H1 (cell line): Measurements from ENCODE around the gene DYNC1I1. TPM values are rescaled to one million over a fixed set of nuclear protein-coding genes. Genes with fewer than 3 reads are reported as not detected.

Experiments
- NANOG ChIP-seq: IDR thresholded peaks from 2 replicates; pipeline ENCODE4 v1.6.1; 2011; ENCODE audit warnings: low read length, low read depth, mild to moderate bottlenecking, inconsistent platforms; ENCODE audit not compliant: insufficient read depth, poor library complexity, severe bottlenecking
- SP1 ChIP-seq: IDR thresholded peaks from 2 replicates; pipeline ENCODE4 v1.6.1; 2011; ENCODE audit warnings: low read depth, low read length
- TEAD4 ChIP-seq: IDR thresholded peaks from 2 replicates; pipeline ENCODE4 v1.6.1; 2012; ENCODE audit warnings: low read depth, low read length, inconsistent platforms, mixed read lengths
- polyA plus RNA-seq, 7 experiments: library from polyadenylated mRNA; depleted of rRNA in 3 of 7; stranded (reverse) in 5 of 7; unstranded in 2 of 7; fragments of >200 nt in 5 of 7; fragments of 200-250 nt in 2 of 7; gene quantifications; 1 replicate in 5 of 7; 2 replicates in 1 of 7; 4 replicates in 1 of 7; pipeline versions ENCODE4 v1.2.1 to v1.2.3, GENCODE V29; 2011 to 2013; ENCODE audit warnings: missing spikeins in 2 of 7, mixed read lengths in 2 of 7
- total RNA-seq: library from RNA; stranded (reverse); fragmentation: NEBNext Ultra II Directional; extraction: Animal tissue kit (Norgen Biotek cat#: 25700); gene quantifications from 2 replicates; pipeline ENCODE4 v1.2.1, GENCODE V29; 2021
- TF ChIP-seq, protein P1 (sequence below): fragments of 300-600 bp; sonication (generic); IDR thresholded peaks from 2 replicates; pipeline ENCODE4 v1.7.1; 2012; ENCODE audit warnings: low read length, moderate library complexity, mild to moderate bottlenecking, inconsistent platforms; ENCODE audit not compliant: insufficient replicate concordance

The DYNC1I1 gene
- total and polyA plus RNA-seq, 2 of the 8 experiments (the other 6 are each of a cell fraction or from before 2014, with no cell fraction given) = 0.45 to 0.58 TPM

- TF ChIP-seq, protein P1, sequence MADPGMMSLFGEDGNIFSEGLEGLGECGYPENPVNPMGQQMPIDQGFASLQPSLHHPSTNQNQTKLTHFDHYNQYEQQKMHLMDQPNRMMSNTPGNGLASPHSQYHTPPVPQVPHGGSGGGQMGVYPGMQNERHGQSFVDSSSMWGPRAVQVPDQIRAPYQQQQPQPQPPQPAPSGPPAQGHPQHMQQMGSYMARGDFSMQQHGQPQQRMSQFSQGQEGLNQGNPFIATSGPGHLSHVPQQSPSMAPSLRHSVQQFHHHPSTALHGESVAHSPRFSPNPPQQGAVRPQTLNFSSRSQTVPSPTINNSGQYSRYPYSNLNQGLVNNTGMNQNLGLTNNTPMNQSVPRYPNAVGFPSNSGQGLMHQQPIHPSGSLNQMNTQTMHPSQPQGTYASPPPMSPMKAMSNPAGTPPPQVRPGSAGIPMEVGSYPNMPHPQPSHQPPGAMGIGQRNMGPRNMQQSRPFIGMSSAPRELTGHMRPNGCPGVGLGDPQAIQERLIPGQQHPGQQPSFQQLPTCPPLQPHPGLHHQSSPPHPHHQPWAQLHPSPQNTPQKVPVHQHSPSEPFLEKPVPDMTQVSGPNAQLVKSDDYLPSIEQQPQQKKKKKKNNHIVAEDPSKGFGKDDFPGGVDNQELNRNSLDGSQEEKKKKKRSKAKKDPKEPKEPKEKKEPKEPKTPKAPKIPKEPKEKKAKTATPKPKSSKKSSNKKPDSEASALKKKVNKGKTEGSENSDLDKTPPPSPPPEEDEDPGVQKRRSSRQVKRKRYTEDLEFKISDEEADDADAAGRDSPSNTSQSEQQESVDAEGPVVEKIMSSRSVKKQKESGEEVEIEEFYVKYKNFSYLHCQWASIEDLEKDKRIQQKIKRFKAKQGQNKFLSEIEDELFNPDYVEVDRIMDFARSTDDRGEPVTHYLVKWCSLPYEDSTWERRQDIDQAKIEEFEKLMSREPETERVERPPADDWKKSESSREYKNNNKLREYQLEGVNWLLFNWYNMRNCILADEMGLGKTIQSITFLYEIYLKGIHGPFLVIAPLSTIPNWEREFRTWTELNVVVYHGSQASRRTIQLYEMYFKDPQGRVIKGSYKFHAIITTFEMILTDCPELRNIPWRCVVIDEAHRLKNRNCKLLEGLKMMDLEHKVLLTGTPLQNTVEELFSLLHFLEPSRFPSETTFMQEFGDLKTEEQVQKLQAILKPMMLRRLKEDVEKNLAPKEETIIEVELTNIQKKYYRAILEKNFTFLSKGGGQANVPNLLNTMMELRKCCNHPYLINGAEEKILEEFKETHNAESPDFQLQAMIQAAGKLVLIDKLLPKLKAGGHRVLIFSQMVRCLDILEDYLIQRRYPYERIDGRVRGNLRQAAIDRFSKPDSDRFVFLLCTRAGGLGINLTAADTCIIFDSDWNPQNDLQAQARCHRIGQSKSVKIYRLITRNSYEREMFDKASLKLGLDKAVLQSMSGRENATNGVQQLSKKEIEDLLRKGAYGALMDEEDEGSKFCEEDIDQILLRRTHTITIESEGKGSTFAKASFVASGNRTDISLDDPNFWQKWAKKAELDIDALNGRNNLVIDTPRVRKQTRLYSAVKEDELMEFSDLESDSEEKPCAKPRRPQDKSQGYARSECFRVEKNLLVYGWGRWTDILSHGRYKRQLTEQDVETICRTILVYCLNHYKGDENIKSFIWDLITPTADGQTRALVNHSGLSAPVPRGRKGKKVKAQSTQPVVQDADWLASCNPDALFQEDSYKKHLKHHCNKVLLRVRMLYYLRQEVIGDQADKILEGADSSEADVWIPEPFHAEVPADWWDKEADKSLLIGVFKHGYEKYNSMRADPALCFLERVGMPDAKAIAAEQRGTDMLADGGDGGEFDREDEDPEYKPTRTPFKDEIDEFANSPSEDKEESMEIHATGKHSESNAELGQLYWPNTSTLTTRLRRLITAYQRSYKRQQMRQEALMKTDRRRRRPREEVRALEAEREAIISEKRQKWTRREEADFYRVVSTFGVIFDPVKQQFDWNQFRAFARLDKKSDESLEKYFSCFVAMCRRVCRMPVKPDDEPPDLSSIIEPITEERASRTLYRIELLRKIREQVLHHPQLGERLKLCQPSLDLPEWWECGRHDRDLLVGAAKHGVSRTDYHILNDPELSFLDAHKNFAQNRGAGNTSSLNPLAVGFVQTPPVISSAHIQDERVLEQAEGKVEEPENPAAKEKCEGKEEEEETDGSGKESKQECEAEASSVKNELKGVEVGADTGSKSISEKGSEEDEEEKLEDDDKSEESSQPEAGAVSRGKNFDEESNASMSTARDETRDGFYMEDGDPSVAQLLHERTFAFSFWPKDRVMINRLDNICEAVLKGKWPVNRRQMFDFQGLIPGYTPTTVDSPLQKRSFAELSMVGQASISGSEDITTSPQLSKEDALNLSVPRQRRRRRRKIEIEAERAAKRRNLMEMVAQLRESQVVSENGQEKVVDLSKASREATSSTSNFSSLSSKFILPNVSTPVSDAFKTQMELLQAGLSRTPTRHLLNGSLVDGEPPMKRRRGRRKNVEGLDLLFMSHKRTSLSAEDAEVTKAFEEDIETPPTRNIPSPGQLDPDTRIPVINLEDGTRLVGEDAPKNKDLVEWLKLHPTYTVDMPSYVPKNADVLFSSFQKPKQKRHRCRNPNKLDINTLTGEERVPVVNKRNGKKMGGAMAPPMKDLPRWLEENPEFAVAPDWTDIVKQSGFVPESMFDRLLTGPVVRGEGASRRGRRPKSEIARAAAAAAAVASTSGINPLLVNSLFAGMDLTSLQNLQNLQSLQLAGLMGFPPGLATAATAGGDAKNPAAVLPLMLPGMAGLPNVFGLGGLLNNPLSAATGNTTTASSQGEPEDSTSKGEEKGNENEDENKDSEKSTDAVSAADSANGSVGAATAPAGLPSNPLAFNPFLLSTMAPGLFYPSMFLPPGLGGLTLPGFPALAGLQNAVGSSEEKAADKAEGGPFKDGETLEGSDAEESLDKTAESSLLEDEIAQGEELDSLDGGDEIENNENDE = peak; percentile 95
- TF ChIP-seq SP1 = 0 out of 2 replicates have a peak, but pooled peaks have one; percentile 41
- peak; percentile 77 for TF ChIP-seq TEAD4
- TF ChIP-seq NANOG = no peak
Measured at GRCh38 chr7:95828824-95829790, 56.8 kb downstream of the DYNC1I1 start (continued).
